ENCODE measurements around the gene ZNF214.

Gene ZNF214

DNA sequence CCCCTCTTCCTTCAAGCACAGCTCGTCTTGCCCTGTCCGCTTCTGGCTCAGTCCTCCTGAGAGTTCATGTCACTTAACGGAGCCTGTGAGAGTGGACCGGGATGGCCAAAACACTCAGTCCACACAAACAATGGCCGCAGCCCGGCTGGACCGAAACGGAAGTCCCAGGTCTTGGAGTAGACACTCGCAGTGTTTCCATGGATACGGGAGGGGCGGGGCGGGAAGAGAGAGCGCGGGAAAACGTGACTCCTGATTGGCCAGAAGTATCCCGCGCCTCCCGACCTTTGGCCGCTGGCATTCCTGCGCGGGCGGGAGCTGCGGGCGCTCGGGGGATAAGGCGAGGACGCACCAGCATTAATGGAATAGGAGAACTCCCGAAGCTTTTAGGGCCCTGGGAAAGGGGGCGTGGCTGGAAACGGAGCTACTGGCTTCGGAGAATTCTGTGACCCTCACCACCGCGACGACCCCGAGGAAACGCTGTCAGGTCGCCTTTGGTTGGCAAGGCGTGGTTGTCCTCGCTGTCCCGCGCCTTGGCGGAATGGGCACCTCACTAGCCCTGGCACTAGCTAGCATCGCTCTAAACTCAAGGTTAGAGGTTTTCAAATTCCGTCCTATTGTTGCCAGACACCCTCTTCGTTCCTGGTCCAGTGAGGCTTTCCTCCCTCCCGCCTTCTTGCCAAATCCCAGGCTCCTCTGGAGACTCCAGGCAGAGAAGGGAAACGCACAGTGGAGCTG, at the start of gene ZNF214, which contains the start of gene NLRP14:
Gene ZNF214, minus strand, starts transcription at position 164 of the 735 bp plus-strand sequence. CDS start 17,511 bp downstream, outside the sequence.
Gene NLRP14, plus strand, starts transcription at position 297 of the 735 bp plus-strand sequence. CDS start 18,108 bp downstream, outside the sequence.
- peak; percentile 94 for DNase-seq (ENCODE audit: low spot score)

DNA sequence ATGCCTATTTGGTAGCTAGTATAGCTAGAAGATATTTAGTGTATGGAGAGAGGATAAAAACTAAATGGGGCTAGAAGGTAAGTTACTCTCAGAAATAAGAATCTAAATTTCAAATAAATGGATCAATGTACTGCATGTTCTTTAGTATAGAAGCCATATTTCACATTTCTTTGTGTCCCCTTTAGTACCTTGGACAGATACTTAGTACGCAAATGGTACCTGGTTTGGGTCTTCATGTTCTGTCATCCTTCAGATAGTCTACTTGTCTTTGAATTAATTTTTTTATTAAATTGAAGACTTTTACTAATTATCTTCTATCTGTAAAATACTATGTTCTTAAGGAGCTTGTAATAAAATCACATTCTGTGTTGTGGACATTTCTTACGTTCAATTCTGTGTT, 42.4 kb upstream of the ZNF214 start:
- no peak for DNase-seq (ENCODE audit: low spot score)

DNA sequence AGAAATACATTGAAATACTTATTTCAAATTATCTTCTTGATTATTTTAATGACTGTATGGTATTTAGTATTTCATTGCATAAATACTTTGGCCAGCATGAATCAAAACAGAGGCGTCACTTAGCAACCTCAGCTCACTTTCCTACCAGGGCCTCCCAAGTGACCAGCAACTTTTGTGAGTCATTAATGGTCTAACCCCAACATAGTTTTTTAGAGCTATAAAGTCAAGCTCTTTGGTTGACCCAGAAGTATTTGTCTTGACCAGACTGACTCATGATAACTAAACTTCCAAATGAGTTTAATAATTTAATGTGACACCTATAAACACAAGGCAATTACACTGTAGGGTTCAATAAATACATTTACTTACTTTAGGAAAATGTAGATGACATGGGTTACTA, 40.7 kb upstream of the ZNF214 start:
- DNase-seq (ENCODE audit: low spot score): no peak

DNA sequence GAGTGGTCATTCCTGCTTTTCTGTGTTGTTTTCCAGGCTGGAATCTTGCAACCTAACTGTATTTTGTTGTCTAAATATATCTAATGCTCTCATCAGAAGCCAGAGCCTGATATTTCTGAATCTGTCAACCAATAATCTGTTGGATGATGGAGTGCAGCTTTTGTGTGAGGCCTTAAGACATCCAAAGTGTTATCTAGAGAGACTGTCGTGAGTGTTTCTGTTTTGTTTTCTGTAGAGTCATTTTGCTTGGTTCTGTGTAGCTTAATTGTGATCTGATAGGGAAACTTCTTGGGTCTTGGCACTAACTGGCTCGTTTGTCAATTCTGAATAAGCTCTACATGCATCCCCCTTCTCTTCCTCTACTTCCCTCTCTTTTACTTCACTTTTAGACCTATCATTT, 37.5 kb upstream of the ZNF214 start:
- DNase-seq (ENCODE audit: low spot score): no peak

DNA sequence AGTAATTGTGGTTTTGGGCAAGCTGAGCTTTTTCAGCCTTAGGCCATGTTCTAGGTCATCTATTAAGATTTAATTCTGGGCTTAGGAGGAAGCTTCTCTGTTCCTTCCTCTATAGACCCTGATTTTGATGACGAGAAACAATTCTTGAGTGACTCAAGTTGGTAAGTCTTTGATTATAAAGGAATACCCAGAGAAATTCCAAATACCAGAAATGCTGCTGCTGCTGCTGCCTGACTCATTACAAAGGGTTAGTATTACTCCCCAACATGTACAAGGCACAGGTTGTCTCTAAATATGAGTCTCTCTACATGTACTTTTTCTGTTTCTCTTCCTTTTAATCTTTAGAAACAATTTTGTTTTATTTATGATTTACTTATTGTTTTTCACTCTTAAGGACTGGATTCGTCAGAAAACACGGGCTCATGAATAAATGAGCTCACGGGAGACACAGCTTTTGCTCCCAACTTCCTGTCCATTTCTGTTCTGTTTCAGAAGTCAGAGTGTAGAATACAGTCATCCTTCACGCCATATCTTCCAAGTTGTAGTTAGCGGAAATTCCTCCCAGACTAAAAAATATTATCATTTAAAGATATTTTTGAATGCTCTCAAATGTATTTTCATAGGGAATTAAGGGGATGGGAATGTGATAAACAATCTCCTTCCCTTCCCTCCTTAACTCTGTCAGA, 36.8 kb upstream of the ZNF214 start:
- DNase-seq (ENCODE audit: low spot score): no peak

DNA sequence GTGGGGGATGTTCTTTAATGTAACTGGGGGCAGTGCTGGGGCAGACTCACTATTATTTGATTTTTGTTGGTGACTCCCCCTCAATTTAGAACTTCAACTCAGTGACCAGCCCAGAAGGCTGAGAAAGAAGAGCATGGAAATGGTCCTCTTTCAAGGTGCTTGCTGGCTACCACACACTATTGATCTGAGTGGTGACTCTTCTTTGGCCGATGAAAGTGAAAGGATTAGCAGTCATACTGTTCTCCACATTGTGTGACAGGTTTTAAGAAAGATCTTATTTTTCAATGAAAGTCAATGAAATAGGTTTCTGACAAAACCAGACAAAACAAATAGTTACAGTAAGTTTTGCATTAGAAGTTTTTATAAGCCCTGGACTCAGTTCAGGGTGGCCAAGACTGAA, 30.0 kb upstream of the ZNF214 start:
- no peak for DNase-seq (ENCODE audit: low spot score)

DNA sequence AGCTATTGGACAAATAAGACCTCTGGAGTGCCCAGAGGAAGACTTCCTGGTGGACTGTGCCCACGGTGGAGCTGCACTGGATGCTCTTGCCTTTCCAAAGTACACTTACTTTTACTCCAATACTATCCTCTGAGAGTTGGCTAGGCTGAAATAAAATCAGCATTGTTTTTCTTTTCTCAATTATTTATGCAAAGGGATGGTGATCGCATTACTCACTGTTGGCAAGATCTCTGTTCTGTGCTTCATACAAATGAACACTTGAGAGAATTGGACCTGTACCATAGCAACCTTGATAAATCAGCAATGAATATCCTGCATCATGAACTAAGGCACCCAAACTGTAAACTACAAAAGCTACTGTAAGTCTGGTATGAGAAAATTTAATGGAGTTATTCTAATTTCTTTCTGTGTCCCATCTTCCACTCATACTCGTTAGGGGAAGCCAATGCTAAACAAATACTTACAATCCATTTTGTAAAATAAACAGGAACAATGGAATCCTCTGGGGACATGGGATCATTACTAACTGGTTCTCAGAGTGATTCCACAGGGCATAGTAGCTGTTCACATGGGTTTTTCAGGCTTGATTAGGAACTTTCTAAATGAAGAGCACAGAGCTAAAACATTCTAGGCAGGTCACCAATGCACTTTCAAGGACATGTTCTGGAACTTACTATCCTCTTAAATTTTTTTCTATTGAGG, 26.5 kb upstream of the ZNF214 start:
- no peak for DNase-seq (ENCODE audit: low spot score)

DNA sequence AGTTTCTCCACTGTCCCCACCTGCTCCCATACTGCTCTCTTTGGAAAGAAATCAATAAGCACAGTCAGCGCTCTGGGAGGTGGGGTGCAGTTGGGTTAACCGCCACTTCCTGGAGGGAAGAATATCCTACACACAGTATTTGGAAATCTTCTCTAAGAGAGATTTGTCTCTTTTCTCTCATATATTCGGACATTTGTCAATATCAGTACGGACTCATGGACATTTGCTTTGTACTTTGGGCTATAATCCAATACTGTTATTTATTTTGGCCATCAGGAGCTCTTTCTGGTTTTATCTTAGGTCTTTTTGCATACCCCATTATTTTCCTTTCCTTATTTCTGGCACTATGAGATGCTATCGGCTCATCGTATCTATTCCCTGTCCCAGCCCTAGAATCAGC, 13.9 kb upstream of the ZNF214 start:
- DNase-seq (ENCODE audit: low spot score): no peak

DNA sequence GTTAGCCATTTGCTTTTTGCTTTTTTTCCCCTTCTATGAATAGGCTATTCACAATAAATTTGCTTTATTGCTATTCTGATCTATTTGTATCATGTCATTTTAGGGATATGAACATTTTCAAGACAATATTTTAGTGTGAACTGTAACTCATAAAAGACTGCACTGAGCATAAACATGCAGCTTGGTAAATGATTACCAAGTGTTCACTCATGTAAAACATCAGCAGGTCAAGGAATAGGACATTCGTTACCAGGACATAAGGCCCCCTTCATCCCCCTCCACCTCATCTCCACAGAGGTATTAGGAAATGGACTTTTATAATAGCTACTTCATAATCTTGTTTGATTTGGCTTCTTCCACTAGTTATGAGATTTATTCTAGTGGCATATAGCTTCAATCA, 12.5 kb upstream of the ZNF214 start:
- no peak for DNase-seq (ENCODE audit: low spot score)

DNA sequence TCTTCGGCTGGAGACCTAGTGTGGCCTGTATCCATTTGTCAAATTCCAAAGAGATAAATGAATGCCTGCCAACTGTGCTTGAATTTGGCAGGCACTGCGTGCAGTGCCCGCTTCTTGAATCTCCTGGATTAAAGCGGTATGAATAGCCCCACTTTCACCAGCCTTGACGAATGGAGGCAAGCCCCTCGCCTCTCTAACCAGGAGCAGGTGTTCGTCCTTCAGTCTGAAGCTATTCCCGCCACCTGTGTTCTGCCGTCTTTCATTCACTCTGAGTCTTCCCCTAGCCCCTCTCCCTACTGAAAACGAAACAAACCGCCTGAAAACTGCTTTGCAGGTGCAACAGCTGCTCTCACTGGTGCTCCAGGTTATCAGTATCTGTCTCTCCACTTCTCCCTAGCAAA, 11.3 kb upstream of the ZNF214 start:
- DNase-seq (ENCODE audit: low spot score): no peak

DNA sequence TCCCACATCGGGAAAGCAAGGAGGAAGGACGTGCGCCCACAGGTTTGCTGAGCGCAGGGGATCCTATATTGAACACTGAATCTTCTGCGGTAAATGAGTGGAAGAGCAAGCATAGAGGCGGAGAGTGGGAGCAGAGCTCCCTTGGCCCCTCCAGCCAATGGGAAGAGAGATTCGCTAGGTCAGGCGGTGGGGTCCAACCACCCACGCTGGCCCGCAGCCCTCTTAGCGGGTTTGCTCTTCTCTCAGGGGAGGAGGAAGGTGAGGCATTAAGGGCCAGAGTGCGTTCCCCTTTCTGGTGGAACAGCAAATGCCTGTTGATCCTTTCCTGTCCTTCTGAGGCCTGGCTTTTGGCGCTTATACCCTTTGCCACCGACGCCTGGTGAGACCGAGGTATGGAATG, 10.7 kb upstream of the ZNF214 start:
- DNase-seq (ENCODE audit: low spot score): no peak

DNA sequence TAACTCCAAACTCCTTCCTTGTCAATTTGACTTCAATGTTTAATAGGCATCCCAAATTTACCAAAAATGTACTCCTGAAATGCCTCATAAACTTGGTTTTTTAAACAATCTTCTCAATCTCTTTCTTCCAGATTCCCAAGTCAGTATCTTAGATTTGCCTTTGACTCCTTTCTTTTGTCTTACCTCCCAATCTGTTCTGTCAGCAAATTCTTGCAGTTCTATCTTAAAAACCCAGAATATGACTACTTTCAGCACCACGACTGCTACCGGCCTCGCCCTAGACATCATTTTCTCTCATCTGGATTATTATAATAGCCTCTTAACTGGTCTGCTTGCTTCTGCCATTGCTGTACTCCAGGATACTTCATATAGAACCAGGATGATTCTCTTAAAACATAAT, 8.0 kb upstream of the ZNF214 start:
- DNase-seq (ENCODE audit: low spot score): no peak

DNA sequence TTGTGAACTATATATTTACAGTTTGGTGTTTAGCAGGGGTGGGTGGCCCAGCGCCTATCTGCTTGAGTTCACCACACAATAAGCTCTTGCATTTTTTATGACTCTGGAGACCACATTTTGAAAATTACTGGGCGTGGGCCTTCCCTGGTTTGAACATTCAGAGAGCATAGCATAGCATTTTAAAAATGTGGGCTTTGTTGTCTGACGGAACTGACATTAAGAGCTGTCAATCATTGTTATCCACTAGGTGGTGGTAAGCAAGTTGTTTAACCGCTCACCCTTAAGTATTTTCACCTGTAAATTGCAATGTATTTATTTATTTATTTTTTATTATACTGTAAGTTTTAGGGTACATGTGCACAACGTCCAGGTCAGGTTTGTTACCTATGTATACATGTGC, 1.2 kb upstream of the ZNF214 start:
- no peak for DNase-seq (ENCODE audit: low spot score)

DNA sequence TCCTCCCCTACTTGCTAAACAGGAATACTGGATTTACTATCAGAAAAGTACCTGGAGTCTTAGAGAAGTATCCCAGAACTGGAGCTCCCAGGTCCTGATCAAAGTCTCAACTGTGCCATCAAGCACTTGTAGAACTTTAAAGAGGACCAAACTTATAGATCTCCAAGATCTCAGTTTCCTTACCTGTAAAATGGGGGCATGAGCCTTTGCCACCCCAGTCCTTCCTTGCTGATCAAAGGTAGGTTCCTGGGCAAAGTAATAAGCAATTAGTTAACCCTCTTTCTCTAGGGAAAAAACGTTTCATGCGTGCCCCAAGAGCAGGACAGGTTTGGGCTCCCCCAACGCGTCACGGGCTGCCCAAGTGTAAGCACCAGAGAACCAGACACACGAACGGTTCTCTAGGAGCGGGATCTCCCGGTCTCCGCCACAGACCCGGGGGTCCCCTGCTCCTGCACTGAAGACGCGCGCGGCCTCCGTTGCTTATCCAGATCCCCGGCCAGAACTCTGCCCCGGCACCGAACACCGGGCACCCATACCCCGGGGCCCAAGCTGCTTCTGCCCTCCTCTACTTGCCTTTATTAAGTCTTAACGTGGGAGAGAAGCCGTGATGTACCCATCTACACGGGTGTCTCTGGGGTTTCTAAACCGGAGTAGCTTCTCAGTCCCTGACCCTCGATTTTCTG, 505 bp downstream of the ZNF214 start:
- DNase-seq (ENCODE audit: low spot score): peak; percentile 4

DNA sequence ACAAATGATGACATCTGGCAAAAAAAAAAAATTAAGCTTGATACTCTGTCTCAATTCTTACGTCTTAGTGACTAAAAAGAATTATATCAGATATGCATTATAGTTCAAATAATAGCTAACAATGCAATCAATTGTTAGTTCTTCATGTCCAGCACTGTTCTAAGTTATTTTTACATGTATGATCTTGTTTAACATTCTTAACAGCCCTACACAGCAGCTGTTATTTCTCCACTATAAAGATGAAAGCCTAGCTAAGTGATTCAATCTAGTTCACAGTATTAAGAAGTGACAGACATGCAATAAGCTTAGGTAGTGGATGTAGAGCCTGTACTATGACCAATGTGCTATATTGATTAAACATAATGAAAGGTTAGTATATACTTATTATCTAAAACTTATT, 4.1 kb downstream of the ZNF214 start:
- DNase-seq (ENCODE audit: low spot score): no peak

DNA sequence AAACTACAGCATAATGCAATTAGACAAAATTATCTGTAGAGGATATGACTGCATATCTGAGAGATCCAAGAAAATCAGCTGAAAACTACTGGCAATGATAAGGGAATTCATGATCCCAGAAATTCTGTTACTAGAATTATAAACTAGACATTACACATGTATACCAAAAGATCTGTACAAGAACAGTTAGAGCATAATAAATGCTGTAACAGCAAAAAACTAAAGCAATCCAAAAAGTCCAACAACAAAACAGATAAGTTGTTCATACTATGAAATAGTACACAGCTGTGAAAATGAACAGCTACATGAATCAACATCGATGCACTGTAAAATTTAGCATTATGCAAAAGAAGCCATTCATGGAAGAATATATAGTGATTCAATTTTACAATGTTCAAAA, 6.0 kb downstream of the ZNF214 start:
- DNase-seq (ENCODE audit: low spot score): no peak

DNA sequence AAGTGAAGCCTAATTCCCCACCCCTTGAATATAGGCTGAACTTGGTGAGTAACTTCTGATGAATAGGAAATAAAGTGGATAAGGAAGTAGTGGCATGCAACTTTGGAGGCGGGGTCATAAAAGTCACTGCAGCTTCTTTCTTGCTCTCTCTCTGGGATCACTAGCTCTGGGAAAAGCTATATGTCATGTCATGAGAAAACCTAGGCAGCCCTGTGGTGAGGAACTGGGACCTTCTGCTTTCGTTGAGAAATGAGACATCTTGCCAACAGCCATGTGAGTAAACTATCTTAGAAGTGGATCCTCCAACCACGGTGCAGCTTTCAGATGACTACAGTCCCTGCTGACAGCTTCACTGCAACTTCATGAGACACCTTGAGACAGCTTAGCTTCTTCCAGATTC, 15.7 kb downstream of the ZNF214 start:
- DNase-seq (ENCODE audit: low spot score): peak; percentile 6

DNA sequence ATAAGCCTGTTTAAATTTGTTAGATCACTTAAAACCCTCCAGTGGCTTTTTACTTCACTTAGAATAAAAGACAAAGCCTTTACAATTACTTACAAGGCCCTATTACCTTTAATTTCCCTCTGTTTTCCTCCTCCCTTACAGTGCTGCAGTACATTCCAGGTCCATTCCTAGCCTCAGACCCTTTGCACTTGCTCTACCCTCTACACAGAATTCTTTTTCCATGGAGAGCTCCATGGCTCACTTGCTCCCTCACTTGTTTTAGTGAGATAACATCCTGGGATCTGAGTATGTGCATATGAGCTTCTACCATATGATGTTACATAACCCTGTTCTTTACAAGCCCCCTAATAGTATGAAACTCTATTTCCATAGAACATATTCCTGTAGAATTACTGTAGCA, 24.4 kb downstream of the ZNF214 start:
- DNase-seq (ENCODE audit: low spot score): no peak

DNA sequence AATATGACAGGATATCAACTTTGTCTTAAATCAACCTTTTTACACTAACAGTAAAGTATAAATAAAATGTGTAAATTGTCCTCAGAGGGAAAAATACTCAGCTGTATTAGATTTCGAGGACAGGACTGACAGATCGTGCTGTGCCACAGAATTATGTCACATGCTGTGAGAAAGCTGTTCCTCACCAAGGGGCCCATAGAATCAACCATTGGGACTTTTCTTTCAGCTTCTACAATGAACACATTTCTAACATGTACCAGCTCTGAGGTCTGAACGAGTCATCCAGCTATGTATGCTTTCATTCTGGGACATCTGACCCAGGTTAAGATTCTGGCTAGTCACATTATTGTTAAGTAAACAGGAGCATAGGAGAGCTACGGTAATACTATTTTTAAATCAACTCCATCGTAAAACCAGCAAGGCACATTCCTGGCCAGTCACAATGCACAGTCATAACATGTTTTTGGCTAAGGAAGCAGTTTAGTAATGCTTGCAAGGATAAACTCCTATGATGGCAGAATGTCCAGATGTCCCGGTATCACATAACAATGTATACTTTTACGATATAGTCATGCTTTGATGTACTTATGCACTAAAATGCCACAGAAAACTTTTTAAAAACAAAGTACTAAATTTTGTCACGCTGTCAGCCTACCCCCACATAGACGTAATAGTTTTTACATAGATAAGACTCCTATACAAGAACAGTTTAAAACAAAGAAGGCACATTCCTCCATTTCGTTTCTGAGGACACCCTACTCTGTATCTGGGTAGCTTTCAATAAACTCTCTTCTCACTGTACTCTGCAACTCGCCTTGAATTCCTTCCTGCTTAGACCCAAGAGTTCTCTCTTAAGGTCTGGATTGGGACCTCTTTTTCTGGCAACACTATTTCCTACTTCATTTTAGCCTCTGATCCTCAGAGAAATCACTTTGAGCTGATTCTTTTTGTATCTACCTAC, 27.4 kb downstream of the ZNF214 start:
- DNase-seq (ENCODE audit: low spot score): peak; percentile 8

DNA sequence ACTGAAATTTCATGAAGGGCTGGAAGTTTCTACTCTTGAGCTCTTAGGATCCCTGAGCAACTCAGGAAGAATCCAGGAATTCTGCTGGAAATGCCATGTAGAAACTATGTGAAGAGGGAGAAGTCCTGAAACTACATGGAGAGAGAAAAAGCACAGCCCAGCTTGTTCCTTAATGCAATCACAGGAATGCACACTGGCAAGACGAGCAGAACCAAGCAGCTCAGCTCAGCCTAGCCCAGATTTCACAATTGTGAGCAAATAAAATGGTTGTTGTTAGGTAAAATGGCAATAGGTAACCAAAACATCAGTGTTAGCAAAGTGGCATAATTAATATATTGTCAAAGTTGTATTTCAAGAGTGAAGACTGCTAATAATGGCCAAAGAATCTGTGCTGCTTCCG, 28.1 kb downstream of the ZNF214 start:
- DNase-seq (ENCODE audit: low spot score): no peak

DNA sequence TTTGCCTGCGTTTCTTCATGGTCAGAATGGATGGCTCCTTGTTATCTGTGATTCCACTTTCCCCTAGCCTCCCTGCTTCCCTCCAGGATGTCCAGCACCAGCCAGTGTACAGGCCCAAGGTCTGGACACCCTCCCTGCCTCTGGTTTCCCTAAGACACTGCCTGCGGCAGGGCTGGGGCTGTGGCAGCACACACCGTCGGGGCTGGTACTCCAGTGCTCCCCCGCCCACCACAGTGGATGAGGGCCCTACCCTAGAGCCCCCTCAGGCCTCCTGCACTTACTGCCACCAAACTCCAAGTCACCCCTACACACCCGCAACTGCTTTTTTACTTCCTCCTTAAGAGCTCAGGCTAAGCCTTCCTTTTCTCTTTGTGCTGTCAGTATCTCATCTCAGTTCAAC, 28.9 kb downstream of the ZNF214 start:
- DNase-seq (ENCODE audit: low spot score): no peak
